ENCODE measurements around the gene ERGIC1.

GRCh38 chr5:172791726-172792445 lies 42.2 kb upstream of the ERGIC1 start:
- TF ChIP-seq CTCF (IDR thresholded peaks at IDR 0.05; ENCODE audit: poor library complexity, severe bottlenecking) (no peak), POLR2AphosphoS5 (IDR thresholded peaks at IDR 0.05) (no peak), EP300 (conservative IDR thresholded peaks at IDR 0.05; ENCODE audit: poor library complexity, severe bottlenecking) (no peak), TAF1 (IDR thresholded peaks at IDR 0.05; ENCODE audit: low read depth) (no peak)
